Gastrocnemius medialis (tissue), 4 donors: Measurements from ENCODE around the gene CMTM4.
"Not testable (repeated sequence)": the region's sequence is repeated elsewhere in the genome, so short reads cannot be mapped to it uniquely, and the experiment has no call there.

Experiments
- POLR2A ChIP-seq, 2 donors: fragments of 450-650 bp; IDR thresholded peaks; one replicate each; pipeline ENCODE4 v1.6.1; 2017; ENCODE audit warnings: antibody characterized with exemption in 2 of 2, mild to moderate bottlenecking in 2 of 2, moderate library complexity in 2 of 2
- TF ChIP-seq, protein P1 (sequence below), 5 experiments: fragments of 450-650 bp in 3 of 5; fragments of 200-600 bp in 2 of 5; sonication (generic) in 2 of 5; IDR thresholded peaks in 4 of 5; conservative IDR thresholded peaks in 1 of 5; 1 replicate in 4 of 5; 2 replicates in 1 of 5; pipeline ENCODE4 v1.5.1; 2016 to 2019; ENCODE audit warnings: antibody characterized with exemption in 5 of 5, mild to moderate bottlenecking in 3 of 5, moderate library complexity in 3 of 5

- not testable (repeated sequence) for TF ChIP-seq POLR2A (IDR thresholded peaks at IDR 0.05)
- TF ChIP-seq, protein P1, sequence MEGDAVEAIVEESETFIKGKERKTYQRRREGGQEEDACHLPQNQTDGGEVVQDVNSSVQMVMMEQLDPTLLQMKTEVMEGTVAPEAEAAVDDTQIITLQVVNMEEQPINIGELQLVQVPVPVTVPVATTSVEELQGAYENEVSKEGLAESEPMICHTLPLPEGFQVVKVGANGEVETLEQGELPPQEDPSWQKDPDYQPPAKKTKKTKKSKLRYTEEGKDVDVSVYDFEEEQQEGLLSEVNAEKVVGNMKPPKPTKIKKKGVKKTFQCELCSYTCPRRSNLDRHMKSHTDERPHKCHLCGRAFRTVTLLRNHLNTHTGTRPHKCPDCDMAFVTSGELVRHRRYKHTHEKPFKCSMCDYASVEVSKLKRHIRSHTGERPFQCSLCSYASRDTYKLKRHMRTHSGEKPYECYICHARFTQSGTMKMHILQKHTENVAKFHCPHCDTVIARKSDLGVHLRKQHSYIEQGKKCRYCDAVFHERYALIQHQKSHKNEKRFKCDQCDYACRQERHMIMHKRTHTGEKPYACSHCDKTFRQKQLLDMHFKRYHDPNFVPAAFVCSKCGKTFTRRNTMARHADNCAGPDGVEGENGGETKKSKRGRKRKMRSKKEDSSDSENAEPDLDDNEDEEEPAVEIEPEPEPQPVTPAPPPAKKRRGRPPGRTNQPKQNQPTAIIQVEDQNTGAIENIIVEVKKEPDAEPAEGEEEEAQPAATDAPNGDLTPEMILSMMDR (IDR thresholded peaks at IDR 0.05 in 4 of 5, conservative IDR thresholded peaks at IDR 0.05 in 1 of 5) = not testable (repeated sequence)
Observed at GRCh38 chr16:66596559-66596958, 100.0 kb downstream of the CMTM4 start.
